Dedifferentiated amniotic fluid mesenchymal stem cell (primary cell): ENCODE results near the gene RNF7.
"Not testable (repeated sequence)": the region's sequence is repeated elsewhere in the genome, so short reads cannot be mapped to it uniquely, and the experiment has no call there.

Source experiments
- DNase-seq: peaks from one replicate; pipeline ENCODE4 v3.0.0-alpha.2; 2016; ENCODE audit errors: extremely low spot score

Gene RNF7

DNA sequence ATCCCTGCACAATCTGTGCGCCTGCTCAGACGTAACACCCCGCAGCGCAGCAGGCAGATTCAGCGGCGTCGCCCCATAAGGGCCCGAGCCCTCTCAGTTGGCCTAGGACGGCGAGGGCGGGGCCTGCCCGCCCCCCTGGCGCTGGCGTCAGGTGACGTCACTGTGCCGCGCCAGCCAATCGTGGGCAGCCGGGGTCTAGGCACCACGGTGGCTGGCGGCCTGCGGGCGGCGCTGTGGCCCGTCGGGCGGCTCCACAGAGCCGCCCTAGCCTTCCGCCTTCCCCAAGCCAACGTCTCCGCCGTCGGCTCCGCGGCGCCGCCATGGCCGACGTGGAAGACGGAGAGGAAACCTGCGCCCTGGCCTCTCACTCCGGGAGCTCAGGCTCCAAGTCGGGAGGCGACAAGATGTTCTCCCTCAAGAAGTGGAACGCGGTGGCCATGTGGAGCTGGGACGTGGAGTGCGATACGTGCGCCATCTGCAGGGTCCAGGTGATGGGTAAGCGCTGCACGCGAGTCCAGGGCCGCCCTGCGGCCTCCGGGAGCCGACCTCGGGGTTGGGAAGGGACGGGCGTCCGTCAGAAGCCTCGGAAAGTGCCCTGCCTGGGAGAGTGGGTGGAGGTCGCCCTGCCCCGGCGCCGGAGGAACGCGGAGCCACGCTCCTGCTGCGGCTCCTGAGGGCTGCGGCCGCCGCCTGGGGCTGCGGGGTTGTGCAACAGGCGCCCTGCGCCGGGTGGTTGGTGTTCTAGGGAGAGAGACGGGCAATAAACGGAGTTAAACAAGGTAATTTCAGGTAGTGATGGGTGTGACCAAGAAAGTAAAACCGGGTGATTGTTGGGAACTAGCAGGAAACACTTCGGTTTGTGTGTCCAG, at the start of gene RNF7:
TSS of gene RNF7 (plus strand) at position 277 of the 869 bp plus-strand sequence. CDS start at position 321, 44 bp downstream.
- DNase-seq, result peak; percentile 85

DNA sequence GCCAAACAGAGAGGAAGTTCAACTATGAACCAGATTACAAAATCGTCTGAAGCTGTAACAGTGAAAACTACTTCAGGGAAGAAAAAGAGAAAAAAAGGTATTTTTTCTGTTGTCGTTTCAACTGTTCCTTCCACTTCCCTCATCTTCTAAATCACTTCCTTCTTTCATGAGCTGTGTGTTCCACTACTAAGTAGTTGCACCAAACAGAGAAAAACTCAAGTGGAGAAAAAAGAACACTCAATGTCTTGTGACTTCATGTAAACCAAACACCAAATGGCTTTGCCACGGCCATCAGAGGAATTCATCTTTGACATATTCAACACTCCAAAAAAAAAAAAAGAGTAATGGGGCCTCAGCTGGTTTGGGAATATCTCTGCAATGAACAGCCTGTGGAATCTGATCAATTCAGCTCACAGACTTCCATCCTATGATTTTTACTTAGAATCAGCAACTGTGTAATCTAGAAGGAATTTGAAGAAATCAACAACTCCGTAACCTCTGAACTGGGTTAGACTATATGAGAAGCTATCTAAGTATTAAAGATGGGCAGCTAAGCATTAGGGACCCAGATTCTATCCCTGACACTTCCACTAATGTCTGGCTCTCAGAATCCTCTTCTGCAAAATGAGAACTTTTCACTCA, 47.5 kb upstream of the RNF7 start:
- no peak for DNase-seq

DNA sequence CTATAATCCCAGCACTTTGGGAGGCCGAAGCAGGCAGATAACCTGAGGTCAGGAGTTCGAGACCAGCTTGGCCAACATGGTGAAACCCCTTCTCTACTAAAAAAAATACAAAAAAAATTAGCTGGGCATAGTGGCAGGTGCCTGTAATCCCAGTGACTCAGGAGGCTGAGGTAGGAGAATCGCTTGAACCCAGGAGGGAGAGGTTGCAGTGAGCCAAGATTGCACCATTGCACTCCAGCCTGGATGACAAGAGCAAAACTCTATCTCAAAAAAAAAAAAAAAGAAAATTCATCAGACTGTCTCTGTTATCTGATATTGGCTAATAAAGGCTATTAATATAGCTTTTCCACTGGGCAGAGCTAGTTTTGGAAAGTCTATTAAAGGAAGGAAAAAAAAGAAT, 46.6 kb upstream of the RNF7 start:
- not testable (repeated sequence) for DNase-seq

DNA sequence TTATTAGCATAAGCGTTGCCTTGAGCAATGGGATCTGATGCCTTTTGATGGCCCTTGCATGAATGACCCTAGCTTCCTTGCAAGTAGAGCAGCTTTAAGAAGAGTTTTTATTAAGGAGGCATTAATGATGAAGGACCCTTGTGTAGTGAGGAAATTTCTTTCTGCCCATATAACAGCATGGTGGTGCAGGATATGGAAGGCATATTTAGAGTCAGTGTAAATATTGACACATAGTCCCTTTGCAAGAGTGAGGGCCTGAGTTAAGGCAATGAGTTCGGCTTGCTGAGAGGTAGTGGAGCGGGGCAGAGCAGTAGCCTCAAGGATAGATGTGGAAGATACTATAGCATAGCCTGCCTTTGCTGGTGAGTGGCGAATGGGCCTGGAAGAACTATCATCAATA, 45.1 kb upstream of the RNF7 start:
- not testable (repeated sequence) for DNase-seq

DNA sequence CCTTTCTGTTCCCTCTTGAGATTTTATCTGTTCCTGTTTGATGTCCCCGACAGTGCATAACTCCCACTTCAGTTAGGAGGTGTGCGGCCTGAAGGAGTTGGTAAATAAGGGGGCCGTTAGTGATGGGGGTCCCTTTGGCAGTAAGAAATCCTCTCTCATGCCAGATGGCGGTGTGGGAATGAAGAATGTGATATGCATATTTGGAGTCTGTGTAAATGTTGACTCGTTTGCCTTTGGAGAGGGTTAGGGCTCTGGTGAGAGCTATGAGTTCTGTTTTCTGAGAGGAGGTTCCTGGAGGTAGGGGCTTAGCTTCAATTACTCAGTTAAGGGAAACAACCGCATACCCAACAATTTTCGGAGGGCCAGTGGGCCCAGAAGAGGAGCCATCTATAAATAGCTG, 38.8 kb upstream of the RNF7 start:
- no peak for DNase-seq

DNA sequence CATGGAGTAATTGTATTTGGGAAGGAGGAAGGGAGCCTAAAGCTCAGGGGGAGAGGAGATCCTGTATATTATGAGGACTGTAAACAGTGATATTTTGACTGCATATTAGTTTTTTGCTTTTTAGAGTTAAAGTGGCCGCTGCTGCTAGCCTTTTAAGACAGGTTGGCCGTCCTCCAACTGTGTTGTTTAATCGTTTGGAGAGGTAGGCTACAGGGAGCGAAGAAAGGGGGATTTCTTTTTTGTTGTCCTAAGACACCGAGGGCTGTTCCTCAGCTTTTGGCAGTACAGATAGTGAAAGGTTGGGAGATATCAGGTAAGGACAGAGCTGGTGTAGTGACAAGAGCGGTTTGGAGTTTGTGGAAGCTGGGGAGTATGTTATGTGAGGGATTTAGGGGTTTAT, 38.2 kb upstream of the RNF7 start:
- DNase-seq, result no peak

DNA sequence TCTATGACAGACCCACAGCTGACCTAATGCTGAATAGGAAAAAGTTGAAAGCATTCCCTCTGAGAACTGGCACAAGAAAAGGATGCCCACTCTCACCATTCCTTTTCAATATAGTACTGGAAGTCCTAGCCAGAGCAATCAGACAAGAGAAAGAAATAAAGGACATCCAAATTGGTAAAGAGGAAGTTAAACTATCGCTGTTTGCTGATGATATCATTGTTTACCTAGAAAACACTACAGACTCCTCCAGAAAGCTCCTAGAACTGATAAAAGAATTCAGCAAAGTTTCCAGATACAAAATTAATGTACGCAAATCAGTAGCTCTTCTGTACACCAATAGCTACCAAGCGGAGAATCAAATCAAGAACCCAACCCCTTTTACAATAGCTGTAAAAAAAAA, 34.7 kb upstream of the RNF7 start:
- not testable (repeated sequence) for DNase-seq

DNA sequence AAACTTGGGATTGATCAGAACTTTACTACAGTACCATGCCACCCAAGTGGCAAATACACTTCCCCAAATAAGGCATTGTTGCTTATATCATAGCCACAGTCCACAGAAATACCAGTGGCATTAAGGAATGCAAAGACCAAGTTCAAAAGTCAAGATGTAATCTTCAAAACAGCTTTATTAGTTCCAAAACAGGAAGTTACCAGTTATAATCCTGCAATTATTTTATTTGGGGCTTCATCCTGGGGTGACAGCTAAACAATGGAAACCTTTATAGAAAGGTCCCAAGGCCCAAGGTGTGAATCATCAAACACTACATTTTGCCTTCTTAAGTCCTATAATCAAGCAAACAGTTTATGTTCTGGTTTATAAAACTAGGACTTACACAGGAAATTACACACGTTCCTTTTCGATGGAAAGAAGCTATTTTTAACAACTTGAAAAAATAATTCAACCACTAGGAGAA, 30.3 kb upstream of the RNF7 start:
- DNase-seq, result peak; percentile 53

DNA sequence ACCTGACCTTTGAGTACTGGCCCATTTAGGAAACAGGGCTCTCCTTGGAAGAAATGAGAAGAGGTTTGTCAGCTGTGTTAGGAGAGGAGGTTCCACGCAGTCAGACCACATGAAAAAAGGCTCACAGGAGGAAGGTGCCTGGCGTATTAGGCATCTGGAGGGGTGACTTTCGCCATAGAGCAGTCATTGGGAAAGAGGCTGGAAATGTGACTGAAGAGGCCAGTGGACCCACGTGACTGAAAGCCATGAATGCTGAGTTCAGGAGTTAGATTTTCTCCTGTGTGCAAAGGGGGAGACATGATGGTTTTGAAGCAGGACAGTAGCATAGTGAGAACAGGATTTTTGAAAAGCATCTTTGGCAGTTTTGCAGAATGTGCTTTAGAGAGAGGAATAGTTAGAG, 29.7 kb upstream of the RNF7 start:
- DNase-seq, result no peak

DNA sequence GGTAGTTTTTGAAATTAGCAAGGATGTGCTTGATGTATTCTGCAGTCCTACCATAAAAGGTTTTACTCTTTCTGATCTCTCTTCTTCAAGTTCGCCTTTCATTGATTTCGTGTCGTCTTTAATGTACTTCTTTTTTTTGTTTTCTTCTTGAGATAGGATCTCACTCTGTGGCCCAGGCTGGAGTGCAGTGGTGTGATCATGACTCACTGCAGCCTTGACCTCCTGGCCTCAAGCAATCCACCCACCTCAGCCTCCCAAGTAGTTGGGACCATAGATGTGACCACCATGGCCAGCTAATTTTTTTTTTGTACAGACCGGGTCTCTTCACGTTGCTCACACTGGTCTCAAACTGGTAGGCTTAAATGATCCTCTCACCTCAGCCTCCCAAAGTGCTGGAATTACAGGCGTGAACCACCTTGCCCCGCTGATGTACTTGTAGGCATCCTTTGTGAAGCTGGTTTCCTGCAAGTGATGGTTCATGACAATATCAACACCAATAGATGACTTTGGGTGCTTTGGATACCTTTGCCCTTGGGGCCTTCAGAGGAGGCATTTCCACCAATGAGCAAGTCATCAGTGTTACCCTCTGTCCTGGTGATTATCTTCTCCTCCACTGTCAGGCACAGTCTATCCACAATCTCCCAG, 28.9 kb upstream of the RNF7 start:
- DNase-seq, result no peak

DNA sequence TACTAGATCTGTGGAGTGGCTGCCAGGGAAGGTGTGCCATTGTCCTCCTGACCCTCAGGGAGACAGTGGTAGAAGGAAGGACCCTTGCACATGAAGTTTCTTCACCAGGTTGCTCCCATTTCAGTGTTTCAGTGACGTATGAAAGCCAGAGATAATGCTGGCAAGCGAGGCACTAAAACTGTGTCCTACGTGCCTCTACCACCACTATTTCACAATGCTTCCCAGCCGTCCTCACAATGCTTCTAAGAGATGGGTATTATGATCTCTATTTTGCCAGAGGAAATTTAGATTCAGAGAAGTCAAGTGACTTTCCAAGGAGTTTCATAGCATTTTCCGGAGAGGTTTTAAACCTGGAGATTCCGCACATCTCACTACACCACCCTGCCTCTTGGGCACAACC, 28.0 kb upstream of the RNF7 start:
- no peak for DNase-seq

DNA sequence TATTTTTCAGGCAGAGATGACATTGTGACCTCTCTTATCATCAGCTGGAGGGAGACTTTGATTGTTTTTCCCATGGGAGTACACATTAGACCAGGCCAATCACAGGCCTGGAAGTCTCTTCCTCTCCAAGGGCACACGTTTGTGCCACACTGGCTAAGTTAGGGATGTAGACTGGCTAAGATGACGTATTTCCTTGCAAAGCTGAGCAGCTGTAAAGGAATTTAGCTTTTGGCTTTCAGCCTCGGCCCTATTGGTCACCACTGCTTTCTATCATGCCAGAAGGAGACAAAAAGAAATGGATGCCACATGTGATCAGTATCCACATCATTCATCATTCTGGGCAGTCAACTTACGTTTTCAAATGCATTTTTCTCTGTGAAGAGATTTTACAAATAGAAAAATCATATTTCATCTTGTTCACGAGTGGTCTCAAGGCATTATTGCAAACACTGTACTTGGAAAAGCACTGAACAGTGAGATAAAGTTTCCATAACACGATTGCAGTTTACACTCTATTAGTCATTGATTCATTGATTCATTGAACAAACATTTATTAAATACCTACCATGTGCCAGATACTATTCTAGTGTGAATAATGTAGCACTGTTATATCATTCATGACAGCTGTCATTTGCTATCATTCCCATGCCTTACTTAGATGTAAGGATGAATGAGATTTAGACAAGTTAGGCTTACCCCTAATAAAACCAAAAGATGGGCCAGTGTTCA, 27.0 kb upstream of the RNF7 start:
- DNase-seq, result peak; percentile 41

DNA sequence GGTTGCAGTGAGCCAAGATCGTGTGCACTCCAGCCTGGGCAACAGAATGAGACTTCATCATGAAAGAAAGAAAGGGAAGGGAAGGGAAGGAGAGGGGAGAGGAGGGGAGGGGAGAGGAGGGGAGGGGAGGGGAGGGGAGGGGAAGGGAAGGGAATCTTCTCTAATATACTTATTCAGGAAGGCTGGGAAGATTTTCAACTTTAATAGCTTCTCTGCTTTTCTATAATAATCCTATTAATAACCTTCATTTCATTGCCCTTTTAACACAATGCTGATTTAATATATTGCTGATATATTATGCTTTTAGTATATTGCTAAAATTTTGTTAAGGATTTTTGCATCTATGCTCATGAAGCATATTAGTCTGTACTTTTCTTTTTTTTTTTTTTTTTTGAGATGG, 23.4 kb upstream of the RNF7 start:
- DNase-seq, result no peak

DNA sequence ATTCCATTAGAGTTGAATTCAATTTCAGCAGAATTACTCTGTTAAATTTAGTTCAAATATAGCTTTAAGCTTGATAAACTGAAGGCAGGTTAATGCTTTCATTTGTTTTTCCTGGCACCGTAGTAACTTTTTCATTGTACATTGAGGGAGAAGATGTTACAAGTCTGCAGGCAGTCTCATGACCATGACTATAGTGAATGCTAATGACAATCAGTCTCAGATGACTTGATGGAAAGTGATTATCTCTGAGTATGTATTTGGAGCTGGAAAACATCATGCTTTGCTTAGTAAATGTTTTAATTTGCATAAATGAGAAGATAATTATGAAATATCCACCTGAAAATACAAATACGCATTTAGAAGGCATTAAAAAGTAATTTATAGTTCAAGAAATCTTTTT, 16.0 kb upstream of the RNF7 start:
- DNase-seq, result no peak

DNA sequence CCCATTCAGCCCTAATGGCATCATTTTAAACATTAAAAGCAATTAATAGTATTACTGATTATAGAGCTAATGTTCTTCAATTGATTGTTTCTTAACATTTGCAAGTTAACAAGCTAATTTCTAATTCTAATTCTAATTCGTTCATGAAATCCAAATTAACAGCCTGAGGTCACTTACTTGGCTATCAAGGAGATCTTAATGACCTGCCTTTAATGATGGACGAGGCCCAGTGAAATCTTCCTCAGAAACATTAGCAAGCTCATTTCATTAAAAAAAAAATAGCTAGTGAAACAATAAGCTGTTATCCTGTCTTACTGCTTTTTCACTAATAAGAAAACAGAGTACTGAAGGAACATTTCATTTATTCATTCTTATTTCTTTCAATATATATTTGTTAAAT, 15.4 kb upstream of the RNF7 start:
- DNase-seq, result no peak

DNA sequence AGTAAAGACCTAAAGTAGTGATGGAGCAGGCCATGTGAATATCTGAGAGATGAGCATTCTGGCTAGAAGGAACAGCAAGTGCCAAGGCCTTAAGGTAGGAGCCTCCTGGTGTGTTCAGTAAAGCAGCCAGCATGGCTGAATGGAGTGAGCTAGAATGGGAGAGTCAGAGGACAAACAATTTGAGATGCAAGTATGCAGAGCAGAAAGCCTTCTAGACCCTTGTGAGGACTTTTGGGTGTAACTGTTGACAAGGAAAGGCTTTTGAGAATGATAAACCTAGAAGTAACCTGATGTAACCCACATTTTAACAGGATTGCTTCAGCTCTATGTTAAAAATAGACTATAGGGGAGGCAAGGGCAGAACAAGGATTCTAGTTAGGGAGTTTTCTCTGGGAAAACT, 14.8 kb upstream of the RNF7 start:
- DNase-seq, result no peak

DNA sequence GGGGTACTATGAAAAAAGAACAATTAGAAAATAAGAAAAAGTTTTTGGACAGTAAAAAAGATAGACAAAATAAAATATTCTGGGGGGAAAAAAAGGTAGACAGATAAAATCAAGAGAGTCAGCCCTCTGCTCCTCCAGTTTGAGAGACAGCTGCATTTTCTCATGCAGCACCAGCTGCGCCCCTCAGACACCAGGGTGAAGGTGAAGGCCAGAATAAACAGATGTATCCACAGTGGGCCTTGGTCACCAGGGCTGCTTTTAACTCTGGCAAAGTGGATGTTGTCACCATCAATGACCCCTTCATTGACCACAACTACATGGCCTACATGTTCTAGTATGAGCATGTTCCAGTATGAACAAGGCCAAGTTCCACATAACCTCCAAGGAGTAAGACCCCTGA, 13.9 kb upstream of the RNF7 start:
- no peak for DNase-seq

DNA sequence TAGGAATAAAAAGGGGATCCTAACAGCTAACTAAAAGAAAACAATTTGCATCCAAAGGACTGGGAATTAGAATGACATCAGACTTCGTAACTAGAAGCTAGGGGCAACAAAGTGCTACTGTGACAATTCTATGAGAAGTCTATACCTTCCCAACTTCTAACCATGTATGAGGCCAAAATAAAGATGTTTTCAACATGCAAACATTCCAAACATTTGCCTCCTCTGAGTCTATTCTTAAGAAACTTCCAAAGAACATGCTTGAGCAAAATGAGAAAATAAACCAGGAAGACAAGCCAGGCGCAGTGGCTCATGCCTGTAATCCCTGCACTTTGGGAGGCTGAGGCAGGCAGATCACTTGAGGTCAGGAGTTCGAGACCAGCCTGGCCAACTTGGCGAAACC, 13.1 kb upstream of the RNF7 start:
- no peak for DNase-seq

DNA sequence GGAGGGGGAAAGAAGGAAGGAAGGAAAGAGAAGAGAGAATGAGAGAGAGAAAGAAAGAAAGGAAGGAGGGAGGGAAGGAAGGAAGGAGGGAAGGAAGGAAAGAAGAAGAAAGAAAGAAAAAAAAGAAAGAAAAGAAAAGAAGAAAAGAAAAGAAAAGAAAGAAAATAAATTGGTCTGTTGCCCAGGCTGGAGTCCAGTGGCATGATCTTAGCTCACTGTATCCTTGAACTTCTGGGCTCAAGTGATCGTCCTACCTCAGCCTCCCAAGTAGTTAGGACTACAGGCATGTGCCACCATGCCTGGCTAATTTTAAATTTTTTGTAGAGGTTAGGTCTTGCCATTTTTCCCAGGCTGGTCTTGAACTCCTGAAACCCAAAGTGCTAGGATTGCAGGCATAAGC, 11.6 kb upstream of the RNF7 start:
- DNase-seq, result no peak

DNA sequence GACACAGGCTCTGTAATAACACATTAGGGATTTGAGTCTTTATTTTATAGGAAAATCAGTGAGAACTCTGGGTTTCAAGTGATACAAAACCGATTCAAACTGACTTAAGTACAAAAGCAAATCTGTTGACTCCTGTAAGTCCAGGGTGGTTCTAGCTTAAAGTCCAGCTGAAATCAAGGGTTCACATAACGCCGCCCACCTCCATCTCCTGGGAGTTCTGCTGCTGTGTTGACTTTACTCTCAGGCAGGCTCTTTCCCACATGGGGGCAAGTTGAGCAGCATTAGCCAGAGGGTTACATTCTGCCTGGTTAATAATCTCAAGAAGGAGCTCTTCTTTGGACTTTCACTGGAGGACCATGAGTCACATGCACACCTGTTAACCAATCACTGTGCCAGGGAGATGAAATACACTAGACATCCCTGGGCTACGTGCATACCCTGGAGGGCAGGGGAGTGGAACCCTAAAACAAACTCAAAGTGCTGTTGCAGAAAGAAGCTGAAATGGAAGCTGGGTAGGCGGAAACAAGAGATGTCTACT, 9.7 kb upstream of the RNF7 start:
- DNase-seq, result no peak

DNA sequence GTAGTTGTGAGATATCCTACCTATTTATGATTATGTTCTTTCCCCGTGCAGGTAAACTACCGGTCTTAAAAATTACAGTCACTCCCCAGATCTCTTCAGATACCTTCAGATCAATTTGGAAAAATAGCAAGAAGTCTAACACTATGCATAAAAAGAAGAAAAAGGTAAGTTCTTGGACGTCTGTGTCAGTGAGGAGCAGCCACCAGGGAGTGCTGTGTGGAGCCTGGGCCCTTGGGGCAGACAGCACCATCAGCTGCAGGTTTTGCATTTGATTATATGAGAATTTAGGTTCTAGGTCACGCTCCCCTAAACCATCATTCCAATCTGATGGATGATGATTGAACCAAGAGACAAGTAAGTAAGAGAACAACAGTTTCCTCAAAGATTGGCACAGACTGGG, 8.9 kb upstream of the RNF7 start:
- no peak for DNase-seq

DNA sequence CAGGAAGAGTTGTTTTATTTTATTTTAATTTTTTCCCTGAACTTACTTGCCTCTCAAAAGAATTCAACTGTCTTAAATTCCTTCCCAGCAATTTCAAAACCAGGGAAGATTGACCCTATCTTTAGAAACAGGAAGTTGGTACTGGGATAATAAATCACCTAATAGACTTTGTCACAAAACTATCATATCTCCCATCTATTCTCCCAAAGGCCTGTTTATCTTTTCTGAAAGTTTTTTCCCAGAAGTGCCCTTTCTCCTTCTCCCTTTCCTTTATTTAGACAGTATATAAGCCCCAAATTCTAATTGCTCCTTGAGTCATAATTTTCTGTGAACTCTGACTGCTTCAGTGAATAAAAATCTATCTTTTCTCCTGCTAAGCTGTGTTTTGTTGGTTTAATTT, 2.9 kb upstream of the RNF7 start:
- no peak for DNase-seq
